Activated CD4-positive, alpha-beta T cell treated with anti-CD3 and anti-CD28 coated beads, Interleukin-2, amount 50 U/mL, for 48 hours (primary cell): ENCODE measurements around the gene H2BW2.
"Not testable (repeated sequence)": the region's sequence is repeated elsewhere in the genome, so short reads cannot be mapped to it uniquely, and the experiment has no call there.

Experiments
- DNase-seq, 2 experiments: peaks; one replicate each; pipeline ENCODE4 v3.0.0-alpha.2; 2020

Gene H2BW2

DNA sequence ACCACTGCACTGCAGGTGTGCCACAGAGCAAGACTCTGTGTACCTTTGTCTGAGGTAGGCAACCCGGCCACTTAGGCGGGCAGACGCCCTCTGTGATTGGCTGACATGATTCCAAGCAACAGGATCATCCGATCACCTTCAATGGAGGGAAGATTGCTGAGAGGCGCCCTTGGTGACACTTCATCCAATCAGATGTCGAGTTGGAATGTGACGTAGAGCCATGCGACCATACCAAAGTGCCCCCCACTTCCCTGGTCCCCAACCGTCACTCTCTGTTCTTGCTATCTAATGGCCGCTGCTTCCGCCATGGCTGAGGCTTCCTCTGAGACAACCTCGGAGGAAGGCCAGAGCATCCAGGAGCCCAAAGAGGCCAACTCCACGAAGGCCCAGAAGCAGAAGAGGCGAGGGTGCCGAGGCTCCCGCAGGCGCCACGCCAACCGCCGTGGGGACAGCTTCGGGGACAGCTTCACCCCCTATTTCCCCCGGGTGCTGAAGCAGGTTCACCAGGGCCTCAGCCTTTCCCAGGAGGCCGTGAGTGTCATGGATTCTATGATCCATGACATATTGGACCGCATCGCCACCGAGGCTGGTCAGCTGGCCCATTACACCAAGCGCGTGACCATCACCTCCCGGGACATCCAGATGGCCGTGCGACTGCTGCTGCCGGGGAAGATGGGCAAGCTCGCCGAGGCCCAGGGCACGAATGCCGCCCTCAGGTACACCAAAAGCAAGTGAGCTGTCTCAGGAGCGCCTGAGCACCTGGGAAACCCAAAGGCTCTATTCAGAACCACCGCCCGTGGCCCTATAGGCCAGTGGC, at the start of gene H2BW2:
H2BW2 (plus strand) TSS at position 268 of the 817 bp plus-strand sequence; CDS start at position 307, 39 bp downstream.
- DNase-seq = no peak

DNA sequence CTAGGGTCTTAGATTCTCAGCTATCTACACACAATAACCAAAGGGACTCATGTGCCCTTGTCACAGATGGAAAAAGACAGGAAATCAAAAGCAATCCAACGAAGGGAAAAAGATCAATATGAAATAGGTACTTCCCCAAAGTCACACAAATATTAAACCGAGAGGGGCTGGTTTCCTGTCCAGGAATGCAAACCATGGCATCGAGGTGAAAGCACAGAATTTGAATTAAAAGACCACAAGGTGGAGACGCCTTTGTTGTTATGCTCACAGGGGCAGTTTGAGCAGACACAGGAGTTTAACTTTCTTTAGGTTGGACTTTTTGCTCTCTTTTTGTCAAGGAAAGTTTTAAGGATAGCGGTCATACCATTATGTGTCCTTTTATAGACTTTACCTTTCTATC, 40.5 kb upstream of the H2BW2 start:
- no peak for DNase-seq

DNA sequence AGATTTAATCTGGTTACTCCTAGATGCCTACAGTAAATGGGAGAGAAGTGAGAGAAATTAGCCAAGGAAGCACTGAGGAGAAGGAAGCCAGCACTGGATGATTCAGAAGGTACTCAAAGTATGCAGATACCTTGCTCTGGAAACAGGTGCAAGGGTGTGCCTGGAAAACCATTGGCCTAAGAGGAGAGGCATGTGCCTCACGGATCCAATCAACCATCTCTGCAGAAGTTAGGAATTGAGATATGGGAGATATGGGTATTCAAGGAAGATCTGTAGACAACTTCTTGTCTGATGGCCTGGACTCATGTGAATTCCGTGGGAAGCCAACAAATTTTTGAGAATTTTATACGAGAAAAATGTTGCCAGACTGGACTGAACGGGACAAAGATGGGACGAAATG, 30.9 kb upstream of the H2BW2 start:
- DNase-seq = no peak

DNA sequence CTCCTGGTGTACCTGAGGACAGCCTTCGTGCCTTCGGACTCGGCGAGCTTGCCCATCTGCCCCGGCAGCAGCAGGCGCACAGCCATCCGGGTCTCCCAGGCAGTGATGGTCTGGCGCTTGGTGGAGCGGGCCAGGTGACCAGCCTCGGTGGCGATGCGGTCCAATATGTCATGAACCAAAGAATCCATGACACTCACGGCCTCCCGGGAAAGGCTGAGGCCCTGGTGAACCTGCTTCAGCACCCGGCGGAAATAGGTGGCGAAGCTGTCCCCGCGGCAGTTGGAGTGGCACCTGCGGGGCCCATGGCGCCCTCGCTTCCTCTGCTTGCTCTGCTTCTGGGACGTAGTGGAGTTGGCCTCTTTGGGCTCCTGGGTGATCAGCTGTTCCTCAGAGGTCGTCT, 26.6 kb upstream of the H2BW2 start:
- no peak for DNase-seq

DNA sequence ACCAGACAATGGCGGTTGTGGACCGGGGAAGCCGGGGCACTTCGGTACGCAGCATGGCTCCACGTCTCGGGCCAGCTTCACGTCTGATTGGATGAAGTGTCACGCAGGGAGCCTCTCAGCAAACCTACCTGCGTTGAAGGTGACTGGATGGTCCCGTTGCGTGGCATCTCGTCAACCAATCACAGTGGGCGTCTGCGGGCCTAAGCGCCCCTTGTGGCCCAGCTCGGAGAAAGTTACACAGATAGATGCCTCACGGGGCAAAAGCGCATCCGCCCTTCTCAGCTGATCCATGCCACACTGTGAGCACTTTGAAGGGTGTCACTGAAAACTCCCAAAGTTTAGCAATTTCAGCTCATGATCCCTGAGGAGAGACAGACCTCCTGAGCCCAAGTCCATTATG, 26.1 kb upstream of the H2BW2 start, which contains the start of gene H2BW1:
H2BW1 (minus strand) TSS at position 103 of the 400 bp plus-strand sequence. CDS start 132 bp downstream, outside the sequence.
- no peak for DNase-seq

DNA sequence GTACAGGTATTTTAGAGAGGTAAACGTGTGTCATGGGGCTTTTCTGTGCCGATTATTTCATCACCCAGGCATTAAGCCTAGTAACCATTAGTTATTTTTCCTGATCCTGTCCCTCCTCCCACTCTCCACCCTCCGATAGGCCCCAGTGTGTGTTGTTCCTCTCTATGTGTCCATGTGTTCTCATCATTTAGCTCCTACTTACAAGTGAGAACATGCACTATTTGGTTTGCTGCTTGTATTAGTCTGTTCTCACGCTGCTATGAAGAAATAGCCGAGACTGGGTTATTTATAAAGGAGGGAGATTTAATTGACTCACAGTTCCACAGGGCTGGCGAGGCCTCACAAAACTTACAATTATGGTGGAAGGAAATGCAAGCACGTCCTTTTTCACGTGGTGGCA, 24.2 kb upstream of the H2BW2 start:
- not testable (repeated sequence) for DNase-seq

DNA sequence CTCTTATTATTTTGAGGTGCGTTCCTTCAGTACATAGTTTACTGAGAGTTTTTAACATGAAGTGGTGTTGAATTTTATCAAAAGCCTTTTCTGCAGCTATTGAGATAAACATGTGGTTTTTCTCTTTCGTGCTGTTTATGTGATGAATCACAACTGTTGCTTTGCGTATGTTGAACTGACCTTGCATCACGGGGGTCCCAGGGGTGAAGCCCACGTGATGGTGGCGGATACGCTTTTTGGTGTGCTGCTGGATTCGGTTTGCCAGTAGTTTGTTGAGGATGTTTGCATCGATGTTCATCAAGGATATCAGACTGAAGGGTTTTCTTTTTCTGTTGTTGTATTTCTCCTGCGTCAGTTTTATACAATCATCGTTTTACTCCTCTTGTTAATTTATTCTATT, 21.6 kb upstream of the H2BW2 start:
- DNase-seq = no peak

DNA sequence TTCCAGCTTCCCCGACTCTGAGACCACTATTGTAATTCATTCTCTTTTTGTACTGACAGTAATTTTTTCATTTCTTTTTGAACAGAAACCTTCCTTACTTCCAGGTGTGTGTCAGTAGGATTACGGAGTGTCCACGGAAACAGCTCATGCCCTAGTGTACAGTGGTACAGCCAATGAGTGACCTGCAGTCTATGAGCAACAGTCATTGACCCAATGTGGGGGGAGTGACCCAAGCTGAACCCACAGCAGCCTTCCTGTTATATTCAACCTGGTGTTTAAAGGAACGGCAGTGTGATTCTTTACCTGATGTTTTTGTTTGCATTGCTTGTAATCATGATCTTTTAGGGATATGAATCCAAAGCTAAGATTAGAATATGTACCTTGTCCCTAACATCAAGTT, 1.2 kb downstream of the H2BW2 start:
- no peak for DNase-seq

DNA sequence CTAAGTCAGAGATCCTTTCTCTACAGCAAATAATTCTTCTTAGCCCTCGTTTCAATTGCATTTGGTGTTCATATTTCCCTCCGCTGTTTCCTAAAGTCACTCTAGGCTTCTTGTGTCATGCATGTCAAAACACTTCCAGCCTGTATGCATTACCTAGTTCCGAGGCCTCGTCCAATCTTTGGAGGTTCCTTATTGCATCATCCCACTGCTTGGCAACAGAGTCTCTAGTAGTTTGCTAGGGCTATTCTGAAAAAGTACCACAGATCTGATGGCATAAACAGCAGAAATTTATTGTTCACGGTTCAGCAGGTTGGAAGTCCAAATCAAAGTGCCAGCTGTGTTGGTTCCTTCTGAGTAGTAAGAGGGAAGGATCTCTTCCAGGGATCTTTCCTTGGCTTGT, 5.9 kb downstream of the H2BW2 start:
- no peak for DNase-seq

DNA sequence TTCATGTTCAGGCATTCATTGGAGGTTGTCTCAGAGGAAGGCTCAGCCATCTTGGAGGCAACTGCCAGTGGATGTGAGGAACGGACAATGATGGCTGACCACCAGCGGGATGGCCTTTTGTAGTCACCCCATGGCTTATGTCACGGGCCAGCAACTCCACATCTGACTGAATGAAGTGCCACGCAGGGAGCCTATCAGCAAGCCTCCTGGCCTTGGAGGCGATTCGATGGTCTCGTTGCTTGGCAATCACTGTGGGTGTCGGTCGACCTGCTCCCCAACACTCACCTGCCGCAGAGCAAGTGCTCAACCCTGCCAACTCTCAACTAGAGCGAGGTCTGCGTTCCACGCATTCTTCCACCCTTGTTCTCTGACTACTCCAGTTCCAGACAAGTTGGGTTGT, 7.4 kb downstream of the H2BW2 start:
- DNase-seq = no peak

DNA sequence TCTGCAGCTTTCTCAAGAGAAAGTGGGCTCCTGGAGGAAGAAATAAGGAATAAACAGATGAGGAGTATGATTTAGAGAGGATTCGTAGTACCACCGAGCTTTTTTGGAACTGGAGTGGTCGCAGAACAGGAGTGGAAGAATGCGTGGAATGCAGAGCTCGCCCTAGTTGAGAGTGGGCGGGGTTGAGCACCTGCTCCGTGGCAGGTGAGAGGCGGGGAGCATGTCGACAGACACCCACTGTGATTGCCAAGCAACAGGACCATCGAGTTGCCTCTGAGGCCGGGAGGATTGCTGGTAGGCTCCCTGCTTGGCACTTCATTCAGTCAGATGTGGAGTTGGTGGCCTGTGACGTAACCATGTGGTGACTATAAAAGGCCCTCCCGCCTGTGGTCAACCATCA, 15.2 kb downstream of the H2BW2 start:
- not testable (repeated sequence) for DNase-seq

DNA sequence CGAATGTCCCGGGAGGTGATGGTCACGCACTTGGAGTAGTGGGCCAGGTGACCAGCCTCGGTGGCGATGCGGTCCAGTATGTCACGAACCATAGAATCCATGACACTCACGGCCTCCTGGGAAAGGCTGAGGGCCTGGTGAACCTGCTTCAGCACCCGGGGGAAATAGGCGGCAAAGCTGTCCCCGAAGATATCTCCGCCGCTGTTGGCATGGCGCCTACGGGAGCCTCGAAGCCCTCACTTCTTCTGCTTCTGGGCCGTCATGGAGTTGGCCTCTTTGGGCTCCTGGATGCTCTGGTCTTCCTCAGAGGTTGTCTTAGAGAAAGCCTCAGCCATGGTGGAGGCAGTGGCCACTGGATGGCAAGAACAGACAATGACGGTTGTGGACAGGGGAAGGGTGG, 22.9 kb downstream of the H2BW2 start:
- DNase-seq = not testable (repeated sequence)

DNA sequence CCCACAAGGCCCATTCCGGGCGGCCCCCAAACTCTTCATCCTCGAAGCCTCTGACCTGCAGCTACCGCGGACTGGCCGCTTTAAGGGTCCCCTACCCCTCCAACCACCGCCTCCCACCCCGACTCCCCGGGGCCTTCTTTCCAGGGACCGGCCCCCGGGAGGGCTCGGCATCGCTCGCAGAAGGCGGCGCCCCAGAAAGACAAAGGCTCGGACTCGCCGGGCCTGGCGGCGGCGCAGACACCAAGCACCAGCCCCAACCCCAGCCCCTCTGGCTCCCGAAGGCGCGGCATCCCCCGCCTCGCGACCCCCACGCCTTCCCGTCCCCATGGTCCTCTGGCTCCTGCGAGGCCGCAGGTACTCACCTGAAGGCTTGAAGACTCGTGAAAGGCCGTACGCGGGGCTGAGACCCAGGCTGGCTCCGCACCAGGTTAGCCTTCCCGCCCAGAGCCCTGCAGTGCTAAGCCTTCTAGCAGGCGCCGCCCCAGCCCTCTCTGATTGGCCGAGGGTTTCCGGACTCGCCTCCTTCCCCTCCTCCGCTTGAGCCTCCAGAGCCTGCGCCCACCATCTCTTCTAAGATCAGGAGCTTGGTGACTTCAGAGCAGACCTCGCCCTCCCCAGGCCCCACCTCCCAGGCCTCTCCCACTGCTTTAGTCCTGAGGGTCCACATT, 36.2 kb downstream of the H2BW2 start, which contains the start of gene TMSB15C:
TMSB15C (minus strand) TSS at position 459 of the 668 bp plus-strand sequence.
- not testable (repeated sequence) for DNase-seq

DNA sequence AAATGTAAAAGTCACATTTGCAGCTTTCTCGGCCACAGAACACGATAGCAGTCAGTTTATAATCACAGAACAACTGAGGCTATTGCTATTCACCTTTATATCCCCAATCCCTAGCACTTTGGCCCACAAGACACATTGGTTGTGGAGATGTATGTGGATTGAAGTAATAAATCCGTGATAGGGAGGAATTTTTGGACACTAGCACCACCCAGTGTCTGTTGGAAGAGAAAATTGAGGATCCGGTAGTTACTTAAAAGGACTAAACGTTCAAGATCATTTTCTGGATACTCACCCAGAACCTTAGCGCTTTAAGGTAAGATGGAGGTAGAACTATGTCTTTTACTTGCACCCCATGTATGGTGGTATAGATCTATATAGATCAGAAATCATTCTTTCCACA, 38.1 kb downstream of the H2BW2 start:
- not testable (repeated sequence) for DNase-seq

DNA sequence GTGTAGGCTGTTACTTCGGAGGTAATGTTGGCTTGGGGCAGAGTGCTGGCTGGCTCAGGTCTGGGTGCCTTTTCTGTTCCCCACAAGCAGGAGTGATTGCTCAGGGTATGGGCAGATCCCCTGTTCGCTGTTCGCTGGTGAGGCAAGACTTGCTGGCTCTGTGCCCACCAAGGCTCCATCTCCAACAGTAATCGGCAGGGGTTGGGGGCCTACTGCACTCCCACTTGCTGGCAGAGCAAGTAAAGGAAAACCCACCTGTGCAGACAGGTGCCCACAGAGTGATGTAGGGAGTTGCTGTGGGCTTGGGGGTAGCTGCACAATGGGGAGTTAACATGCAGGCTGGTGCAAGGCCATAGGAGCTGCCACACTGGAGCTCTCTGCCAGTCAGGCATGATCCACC, 44.3 kb downstream of the H2BW2 start:
- no peak for DNase-seq

DNA sequence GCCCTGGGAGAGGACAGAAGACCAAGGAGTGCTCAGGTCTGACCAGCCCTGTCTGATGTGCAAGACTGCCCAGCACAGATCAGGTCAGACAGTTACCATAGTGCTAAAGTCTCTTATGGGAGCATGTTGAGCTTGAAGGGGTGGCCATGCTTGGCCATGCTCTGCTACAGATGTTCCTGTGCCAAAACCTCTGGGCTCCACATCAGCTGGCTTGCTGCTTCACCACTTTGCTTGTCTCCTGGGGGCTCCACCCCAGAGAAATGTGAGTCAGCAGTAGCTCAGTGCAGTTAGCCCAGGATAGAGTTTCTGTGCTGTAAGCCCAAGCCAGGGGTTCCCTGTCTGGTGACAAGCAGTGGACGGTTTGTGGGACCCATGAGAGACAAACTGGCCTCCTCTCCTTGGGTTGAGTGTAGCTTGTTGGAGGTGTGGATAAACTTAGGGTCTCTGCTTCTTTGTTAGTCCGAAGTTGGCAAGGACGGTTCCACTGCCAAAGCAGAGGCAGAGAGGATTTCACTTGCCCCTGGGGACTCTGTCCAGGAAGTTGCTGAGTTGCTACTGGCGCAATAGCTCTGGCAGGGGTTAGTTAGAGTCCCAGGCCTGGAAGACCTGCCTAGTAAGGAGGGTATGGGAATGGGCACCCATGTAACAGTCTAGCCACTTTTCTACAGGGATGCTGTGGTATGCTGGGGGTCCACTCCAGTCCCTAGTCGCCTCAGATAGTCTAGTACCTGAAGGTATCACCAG, 45.0 kb downstream of the H2BW2 start:
- no peak for DNase-seq

DNA sequence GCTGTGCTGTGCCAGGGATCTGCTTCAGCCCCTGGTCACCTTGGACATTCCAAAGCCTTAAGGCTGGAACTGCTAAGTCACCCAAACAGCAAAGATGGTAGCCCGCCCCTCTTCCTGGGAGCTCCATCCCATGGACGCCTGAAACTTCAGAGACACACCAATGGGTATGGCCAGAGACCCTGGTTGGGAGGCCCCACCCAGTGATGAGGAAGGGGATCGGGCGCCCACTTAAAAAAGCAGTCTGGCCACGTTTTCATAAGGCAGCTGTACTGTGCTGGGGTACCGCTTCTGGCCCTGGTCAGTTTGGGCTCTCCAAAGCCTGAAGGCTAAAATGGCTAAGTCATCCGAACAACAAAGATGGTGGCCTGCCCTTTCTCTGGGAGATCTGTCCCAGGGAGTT, 45.7 kb downstream of the H2BW2 start:
- DNase-seq = no peak

DNA sequence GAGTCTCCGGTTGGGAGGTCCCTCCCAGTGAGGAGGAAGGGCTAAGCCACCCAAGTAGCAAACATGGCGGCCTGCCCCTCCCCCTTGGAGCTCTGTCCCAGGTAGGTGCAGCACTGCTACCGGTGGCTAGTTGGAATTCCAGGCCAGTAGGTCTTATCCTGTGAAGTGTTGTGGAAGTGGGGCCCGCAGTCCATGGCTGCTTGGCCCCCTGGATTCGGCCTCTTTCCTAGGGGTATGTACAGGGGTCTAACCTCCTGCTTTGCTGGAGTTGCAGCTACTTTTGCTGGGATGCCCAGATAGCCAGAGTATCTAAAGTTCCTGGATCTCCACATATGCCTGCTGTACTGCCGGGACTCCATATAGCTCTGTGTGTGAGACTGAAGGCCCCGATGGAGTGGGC, 46.2 kb downstream of the H2BW2 start:
- no peak for DNase-seq
